HCT116 (cell line): ENCODE results near the gene SART3. TPM values are rescaled to one million over a fixed set of nuclear protein-coding genes. Genes with fewer than 3 reads are reported as not detected.

ENCODE experiments used
- ATAC-seq: fragments of 200-7000 bp; cut with Tn5 transposase; 2 replicates; pipeline ENCODE4 v1.9.1; 2020; ENCODE audit warnings: mild to moderate bottlenecking, moderate library complexity
- BruUV-seq: library from RNA; stranded (reverse); fragments of 400-500 nt; replicated peaks from 2 replicates; lab custom pipeline; 2021; lab: Mats Ljungman, UMichigan
- CTCF ChIA-PET: fragments of 300-600 bp; sonication (Branson Sonifier 250); formaldehyde crosslinking; loops from one replicate; lab custom pipeline; 2021; ENCODE audit warnings: antibody characterized with exemption; lab: Charles Lee
- POLR2A ChIA-PET: fragments of 300-600, 350-600 bp; sonication (Branson Sonifier 250); formaldehyde crosslinking; loops from one replicate; lab custom pipeline; 2021; ENCODE audit warnings: antibody characterized with exemption; lab: Charles Lee
- RAD21 ChIA-PET, 2 experiments: fragments of 300-600 bp; sonication (Branson Sonifier 250); formaldehyde crosslinking; loops; one replicate each; lab custom pipeline; 2023; ENCODE audit warnings: low total read pairs in 2 of 2; ENCODE audit not compliant: uncharacterized antibody in 2 of 2, unreplicated experiment in 2 of 2, low non-redundant PET in 1 of 2; lab: Charles Lee
- DNase-seq: peaks from one replicate; pipeline ENCODE4 v3.0.0-alpha.2; 2010; ENCODE audit warnings: low read depth, low spot score
- H2AFZ ChIP-seq: fragments of 200-600 bp; shearing (Covaris generic), sonication (generic); 2 replicates; pipeline ENCODE4 v1.6.1; 2017; ENCODE audit warnings: low read depth, mixed run types, mixed read lengths, antibody characterized with exemption, low read length; ENCODE audit not compliant: poor library complexity, severe bottlenecking
- H3K27ac ChIP-seq: 2 replicates; pipeline ENCODE4 v1.5.1; 2012; ENCODE audit warnings: low read depth, low read length
- H3K27me3 ChIP-seq: fragments of 200-600 bp; sonication (generic); 2 replicates; pipeline ENCODE4 v1.6.1; 2016; ENCODE audit warnings: mixed run types, low read length, mixed read lengths; ENCODE audit not compliant: insufficient read depth
- H3K36me3 ChIP-seq, 2 experiments: fragments of 200-500 bp in 1 of 2; fragments of 200-600 bp in 1 of 2; sonication (Bioruptor generic) in 1 of 2; sonication (generic) in 1 of 2; 2 replicates each; pipeline versions ENCODE4 v1.5.1 to v1.6.1; 2014 to 2016; ENCODE audit warnings: low read length in 2 of 2, inconsistent platforms in 1 of 2, mixed read lengths in 1 of 2, mixed run types in 1 of 2; ENCODE audit not compliant: insufficient read depth in 2 of 2, control insufficient read depth in 1 of 2
- H3K4me1 ChIP-seq, 2 experiments: fragments of 200-600 bp in 1 of 2; sonication (generic) in 1 of 2; 2 replicates each; pipeline versions ENCODE4 v1.5.1 to v1.6.1; 2012 to 2017; ENCODE audit warnings: low read length in 2 of 2, inconsistent platforms in 1 of 2, mild to moderate bottlenecking in 1 of 2, mixed read lengths in 1 of 2, mixed run types in 1 of 2, moderate library complexity in 1 of 2; ENCODE audit not compliant: insufficient read depth in 2 of 2, control insufficient read depth in 1 of 2
- H3K4me2 ChIP-seq: fragments of 200-600 bp; sonication (generic); 2 replicates; pipeline ENCODE4 v1.6.1; 2017; ENCODE audit warnings: mixed run types, low read length, mixed read lengths
- H3K4me3 ChIP-seq, 2 experiments: fragments of 200-600 bp in 1 of 2; sonication (generic) in 1 of 2; replicated peaks in 1 of 2; 2 replicates each; pipeline ENCODE4 v1.5.1; 2011 to 2016; ENCODE audit warnings: low read length in 2 of 2, control low read depth in 1 of 2, low read depth in 1 of 2, mild to moderate bottlenecking in 1 of 2, mixed read lengths in 1 of 2, mixed run types in 1 of 2
- H3K79me2 ChIP-seq: fragments of 200-600 bp; sonication (generic); 2 replicates; pipeline ENCODE4 v1.6.1; 2017; ENCODE audit warnings: mild to moderate bottlenecking, mixed run types, low read length, moderate library complexity, mixed read lengths; ENCODE audit not compliant: insufficient read depth
- H3K9ac ChIP-seq: fragments of 200-600 bp; sonication (generic); 2 replicates; pipeline ENCODE4 v1.6.1; 2016; ENCODE audit warnings: low read length, mixed read lengths
- H3K9me2 ChIP-seq: fragments of 200-600 bp; sonication (generic), shearing (Covaris generic); 2 replicates; pipeline ENCODE4 v1.6.1; 2017; ENCODE audit warnings: mixed run types, mild to moderate bottlenecking, moderate library complexity; ENCODE audit not compliant: insufficient read depth
- H3K9me3 ChIP-seq, 2 experiments: fragments of 200-500 bp in 1 of 2; fragments of 200-600 bp in 1 of 2; sonication (Bioruptor generic) in 1 of 2; sonication (generic) in 1 of 2; 2 replicates each; pipeline ENCODE4 v1.6.1; 2014 to 2017; ENCODE audit warnings: low read length in 2 of 2, mixed read lengths in 2 of 2, inconsistent platforms in 1 of 2, low read depth in 1 of 2, mild to moderate bottlenecking in 1 of 2, mixed run types in 1 of 2, moderate library complexity in 1 of 2; ENCODE audit not compliant: control insufficient read depth in 1 of 2, insufficient read depth in 1 of 2
- H4K20me1 ChIP-seq: fragments of 200-600 bp; sonication (generic), shearing (Covaris generic); 2 replicates; pipeline ENCODE4 v1.6.1; 2017; ENCODE audit warnings: mixed run types, mild to moderate bottlenecking, moderate library complexity; ENCODE audit not compliant: insufficient read depth
- CBX3 ChIP-seq: IDR thresholded peaks from 2 replicates; pipeline ENCODE4 v1.6.1; 2012; ENCODE audit warnings: low read depth
- CEBPB ChIP-seq: IDR thresholded peaks from 2 replicates; pipeline ENCODE4 v1.6.1; 2012; ENCODE audit warnings: low read depth
- EGR1 ChIP-seq: IDR thresholded peaks from 2 replicates; pipeline ENCODE4 v1.6.1; 2012; ENCODE audit warnings: low read depth
- EZH2 ChIP-seq: fragments of 200-600 bp; sonication (generic); IDR thresholded peaks from 2 replicates; pipeline ENCODE4 v1.6.1; 2017; ENCODE audit warnings: antibody characterized with exemption, mixed run types
- EZH2phosphoT487 ChIP-seq: fragments of 200-600 bp; IDR thresholded peaks from 2 replicates; pipeline ENCODE4 v1.6.1; 2018; ENCODE audit warnings: antibody characterized with exemption, borderline replicate concordance
- FOSL1 ChIP-seq: IDR thresholded peaks from 2 replicates; pipeline ENCODE4 v1.6.1; 2012; ENCODE audit warnings: low read depth
- JUND ChIP-seq: IDR thresholded peaks from 2 replicates; pipeline ENCODE4 v1.6.1; 2012
- POLR2A ChIP-seq: IDR thresholded peaks from 2 replicates; pipeline ENCODE4 v1.7.0; 2011; ENCODE audit warnings: borderline replicate concordance; ENCODE audit not compliant: insufficient read depth, insufficient read length; ENCODE audit errors: extremely low read depth
- POLR2AphosphoS5 ChIP-seq: IDR thresholded peaks from 2 replicates; pipeline ENCODE4 v1.6.1; 2011; ENCODE audit warnings: mild to moderate bottlenecking, low read depth, low read length, moderate library complexity
- RAD21 ChIP-seq: IDR thresholded peaks from 2 replicates; pipeline ENCODE4 v1.6.1; 2012; ENCODE audit warnings: low read depth, mild to moderate bottlenecking
- SP1 ChIP-seq: IDR thresholded peaks from 2 replicates; pipeline ENCODE4 v1.6.1; 2012; ENCODE audit warnings: low read depth
- SRF ChIP-seq: IDR thresholded peaks from 2 replicates; pipeline ENCODE4 v1.6.1; 2012; ENCODE audit warnings: low read depth
- TCF7L2 ChIP-seq: IDR thresholded peaks from 2 replicates; pipeline ENCODE4 v1.7.0; 2011; ENCODE audit warnings: borderline replicate concordance, inconsistent platforms; ENCODE audit not compliant: insufficient read depth, insufficient read length; ENCODE audit errors: extremely low read depth
- ZNF274 ChIP-seq: fragments of 200-500 bp; sonication (Bioruptor generic); IDR thresholded peaks from 2 replicates; pipeline ENCODE4 v1.6.1; 2014; ENCODE audit warnings: mild to moderate bottlenecking, low read depth, low read length, inconsistent platforms
- intact Hi-C: fragments of 100-400 bp; cut with micrococcal nuclease; formaldehyde crosslinking; loops from 2 replicates; pipeline ENCODE4 v1.10.0; 2022
- total RNA-seq: library from RNA; stranded (reverse); gene quantifications from one replicate; pipeline ENCODE4 v1.2.1, GENCODE V29; 2021; ENCODE audit not compliant: unreplicated experiment
- TF ChIP-seq, protein P1 (sequence below), 3 experiments: fragments of 200-600 bp in 1 of 3; sonication (generic) in 1 of 3; IDR thresholded peaks in 2 of 3; conservative IDR thresholded peaks in 1 of 3; 2 replicates each; pipeline ENCODE4 v1.5.1; 2012 to 2017; ENCODE audit warnings: low read depth in 2 of 3, low read length in 2 of 3, antibody characterized with exemption in 1 of 3, borderline replicate concordance in 1 of 3, control low read depth in 1 of 3, mild to moderate bottlenecking in 1 of 3, mixed read lengths in 1 of 3, mixed run types in 1 of 3, moderate library complexity in 1 of 3; ENCODE audit not compliant: insufficient read depth in 1 of 3
- TF ChIP-seq, protein P2 (sequence below): IDR thresholded peaks from 2 replicates; pipeline ENCODE4 v1.6.1; 2012
- TF ChIP-seq, protein P3 (sequence below): IDR thresholded peaks from 2 replicates; pipeline ENCODE4 v1.6.1; 2012
- TF ChIP-seq, protein P4 (sequence below): IDR thresholded peaks from 2 replicates; pipeline ENCODE4 v1.6.1; 2011; ENCODE audit warnings: mild to moderate bottlenecking, low read length, moderate library complexity; ENCODE audit not compliant: insufficient replicate concordance; ENCODE audit errors: extremely low read depth

SART3 gene
- total RNA-seq, 1 experiment from 2014 or later: 76.1 TPM

DNA sequence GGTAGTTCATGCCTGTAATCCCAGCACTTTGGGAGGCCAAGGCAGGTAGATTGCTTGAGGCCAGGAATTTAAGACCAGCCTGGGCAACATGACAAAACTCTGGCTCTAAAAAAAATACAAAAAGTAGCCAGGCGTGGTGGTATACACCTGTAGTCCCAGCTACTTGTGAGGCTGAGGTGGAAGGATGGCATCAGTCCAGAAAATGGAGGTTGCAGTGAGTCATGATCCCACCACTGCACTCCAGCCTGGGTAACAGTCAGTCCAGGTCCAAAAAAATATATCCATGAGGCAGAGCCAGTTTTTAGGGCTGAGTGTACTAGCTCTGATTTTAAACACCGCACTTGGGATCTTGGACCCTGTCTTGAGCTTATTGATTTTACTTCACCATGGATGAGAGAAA, 76.5 kb downstream of the SART3 start:
- RAD21 ChIA-PET: interaction anchor here in 1 of 2 experiments (0.9 kb wide), 1 partner anchor 155 kb away, joined by 3 read pairs; no protein-coding TSS in a partner anchor
- TF ChIP-seq RAD21: no peak
- TF ChIP-seq POLR2A: no peak
- TF ChIP-seq ZNF274: no peak
- TF ChIP-seq SRF: no peak
- no peak for TF ChIP-seq POLR2AphosphoS5
- TF ChIP-seq, protein P1, sequence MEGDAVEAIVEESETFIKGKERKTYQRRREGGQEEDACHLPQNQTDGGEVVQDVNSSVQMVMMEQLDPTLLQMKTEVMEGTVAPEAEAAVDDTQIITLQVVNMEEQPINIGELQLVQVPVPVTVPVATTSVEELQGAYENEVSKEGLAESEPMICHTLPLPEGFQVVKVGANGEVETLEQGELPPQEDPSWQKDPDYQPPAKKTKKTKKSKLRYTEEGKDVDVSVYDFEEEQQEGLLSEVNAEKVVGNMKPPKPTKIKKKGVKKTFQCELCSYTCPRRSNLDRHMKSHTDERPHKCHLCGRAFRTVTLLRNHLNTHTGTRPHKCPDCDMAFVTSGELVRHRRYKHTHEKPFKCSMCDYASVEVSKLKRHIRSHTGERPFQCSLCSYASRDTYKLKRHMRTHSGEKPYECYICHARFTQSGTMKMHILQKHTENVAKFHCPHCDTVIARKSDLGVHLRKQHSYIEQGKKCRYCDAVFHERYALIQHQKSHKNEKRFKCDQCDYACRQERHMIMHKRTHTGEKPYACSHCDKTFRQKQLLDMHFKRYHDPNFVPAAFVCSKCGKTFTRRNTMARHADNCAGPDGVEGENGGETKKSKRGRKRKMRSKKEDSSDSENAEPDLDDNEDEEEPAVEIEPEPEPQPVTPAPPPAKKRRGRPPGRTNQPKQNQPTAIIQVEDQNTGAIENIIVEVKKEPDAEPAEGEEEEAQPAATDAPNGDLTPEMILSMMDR (IDR thresholded peaks at IDR 0.05 in 2 of 3, conservative IDR thresholded peaks at IDR 0.05 in 1 of 3; ENCODE audit: borderline replicate concordance in 1 of 3, insufficient read depth in 1 of 3, low read depth in 2 of 3, low read length in 2 of 3): no peak
- TF ChIP-seq EZH2: no peak
- no peak for TF ChIP-seq CEBPB
- TF ChIP-seq, protein P2, sequence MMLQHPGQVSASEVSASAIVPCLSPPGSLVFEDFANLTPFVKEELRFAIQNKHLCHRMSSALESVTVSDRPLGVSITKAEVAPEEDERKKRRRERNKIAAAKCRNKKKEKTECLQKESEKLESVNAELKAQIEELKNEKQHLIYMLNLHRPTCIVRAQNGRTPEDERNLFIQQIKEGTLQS: no peak
- no peak for TF ChIP-seq SP1
- TF ChIP-seq JUND: no peak
- TF ChIP-seq CBX3: no peak
- TF ChIP-seq EZH2phosphoT487: no peak
- TF ChIP-seq, protein P3, sequence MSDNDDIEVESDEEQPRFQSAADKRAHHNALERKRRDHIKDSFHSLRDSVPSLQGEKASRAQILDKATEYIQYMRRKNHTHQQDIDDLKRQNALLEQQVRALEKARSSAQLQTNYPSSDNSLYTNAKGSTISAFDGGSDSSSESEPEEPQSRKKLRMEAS: no peak
- TF ChIP-seq EGR1: no peak
- TF ChIP-seq TCF7L2: no peak
- no peak for TF ChIP-seq FOSL1
- TF ChIP-seq, protein P4, sequence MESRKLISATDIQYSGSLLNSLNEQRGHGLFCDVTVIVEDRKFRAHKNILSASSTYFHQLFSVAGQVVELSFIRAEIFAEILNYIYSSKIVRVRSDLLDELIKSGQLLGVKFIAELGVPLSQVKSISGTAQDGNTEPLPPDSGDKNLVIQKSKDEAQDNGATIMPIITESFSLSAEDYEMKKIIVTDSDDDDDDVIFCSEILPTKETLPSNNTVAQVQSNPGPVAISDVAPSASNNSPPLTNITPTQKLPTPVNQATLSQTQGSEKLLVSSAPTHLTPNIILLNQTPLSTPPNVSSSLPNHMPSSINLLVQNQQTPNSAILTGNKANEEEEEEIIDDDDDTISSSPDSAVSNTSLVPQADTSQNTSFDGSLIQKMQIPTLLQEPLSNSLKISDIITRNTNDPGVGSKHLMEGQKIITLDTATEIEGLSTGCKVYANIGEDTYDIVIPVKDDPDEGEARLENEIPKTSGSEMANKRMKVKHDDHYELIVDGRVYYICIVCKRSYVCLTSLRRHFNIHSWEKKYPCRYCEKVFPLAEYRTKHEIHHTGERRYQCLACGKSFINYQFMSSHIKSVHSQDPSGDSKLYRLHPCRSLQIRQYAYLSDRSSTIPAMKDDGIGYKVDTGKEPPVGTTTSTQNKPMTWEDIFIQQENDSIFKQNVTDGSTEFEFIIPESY: no peak
- no peak overlapping the region for H2AFZ ChIP-seq
- peaks cover 4% of the 10 kb centered on the region; the same call in 1 of the 2 replicates for H3K27me3 ChIP-seq
- ATAC-seq (no peak), DNase-seq (no peak)
- POLR2A ChIA-PET: no interaction called here
- no peak overlapping the region for H3K27ac ChIP-seq
- no peak overlapping the region for H3K9ac ChIP-seq
- H3K36me3 ChIP-seq: no peaks in the 10 kb centered on the region
- intact Hi-C loops: no loop called here
- H3K9me3 ChIP-seq: no peaks in the 10 kb centered on the region
- no peaks in the 10 kb centered on the region for H3K9me2 ChIP-seq
- CTCF ChIA-PET: no interaction called here
- H3K4me2 ChIP-seq: no peak overlapping the region
- no TSS peak for BruUV-seq
- no peaks in the 10 kb centered on the region for H4K20me1 ChIP-seq
- peaks cover 10 to 15% of the 10 kb centered on the region in 2 experiments for H3K4me1 ChIP-seq
- H3K4me3 ChIP-seq: no peak overlapping the region
- no peaks in the 10 kb centered on the region for H3K79me2 ChIP-seq
